Midbrain (tissue), 1 donor: ENCODE results near the gene SLC10A3.

Source experiments
- DNase-seq: peaks from one replicate; lab custom pipeline; 2025; lab: John Stamatoyannopoulos, UW

Gene SLC10A3

DNA sequence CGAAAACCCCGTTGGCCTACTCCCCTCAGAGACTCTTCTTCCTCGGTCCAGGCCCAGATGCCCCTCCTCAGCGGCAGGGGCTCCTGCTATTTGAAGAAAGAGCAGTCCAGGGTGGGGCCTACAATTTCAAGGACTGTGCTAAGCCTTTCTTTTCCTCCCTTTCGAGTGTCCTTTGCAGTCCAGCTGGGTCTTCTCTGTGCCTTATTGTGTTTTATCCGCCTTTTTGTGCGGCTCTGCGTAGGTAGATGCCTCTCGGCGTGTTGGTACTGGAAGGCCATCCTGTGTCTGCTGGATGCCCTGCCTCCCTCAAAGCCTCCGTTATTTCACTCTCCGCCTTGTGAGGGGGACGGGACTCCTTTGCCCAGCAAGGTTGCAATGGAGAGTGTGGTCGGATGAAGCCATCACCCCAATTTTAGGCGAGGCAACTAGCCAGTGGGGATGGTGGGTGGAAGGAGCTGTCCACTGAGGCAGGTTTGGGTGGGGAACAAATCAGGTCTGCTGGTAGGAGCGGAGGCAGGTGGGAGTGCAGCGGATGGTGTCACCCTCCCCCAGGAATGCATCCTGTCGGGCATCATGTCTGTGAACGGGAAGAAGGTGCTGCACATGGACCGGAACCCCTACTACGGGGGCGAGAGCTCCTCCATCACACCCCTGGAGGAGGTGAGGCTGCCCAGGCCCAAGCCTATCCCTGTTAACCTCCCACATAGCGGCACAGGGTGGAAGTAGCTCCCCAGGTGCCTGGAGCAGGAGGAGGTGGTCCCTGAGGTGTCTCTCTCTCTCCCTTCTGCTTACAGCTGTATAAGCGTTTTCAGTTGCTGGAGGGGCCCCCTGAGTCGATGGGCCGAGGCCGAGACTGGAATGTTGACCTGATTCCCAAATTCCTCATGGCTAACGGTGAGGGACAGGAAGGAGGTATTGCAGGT lies 52.2 kb downstream of the SLC10A3 start:
- DNase-seq, result no peak
